NB4 (cell line): ENCODE results near the gene INPP5D.

ENCODE experiments used
- MAX ChIP-seq: IDR thresholded peaks from 2 replicates; pipeline ENCODE4 v1.6.1; 2011; ENCODE audit warnings: low read depth, low read length
- MYC ChIP-seq: IDR thresholded peaks from 2 replicates; pipeline ENCODE4 v1.6.1; 2011; ENCODE audit warnings: low read depth, low read length
- POLR2A ChIP-seq: IDR thresholded peaks from 2 replicates; pipeline ENCODE4 v1.6.1; 2011; ENCODE audit warnings: mild to moderate bottlenecking; ENCODE audit not compliant: insufficient read length; ENCODE audit errors: extremely low read depth
- TF ChIP-seq, protein P1 (sequence below): IDR thresholded peaks from one replicate; pipeline ENCODE4 v1.5.1; 2012; ENCODE audit warnings: low read depth, low read length

GRCh38 chr2:233047667-233048066, 12.5 kb upstream of the INPP5D start:
- TF ChIP-seq, protein P1, sequence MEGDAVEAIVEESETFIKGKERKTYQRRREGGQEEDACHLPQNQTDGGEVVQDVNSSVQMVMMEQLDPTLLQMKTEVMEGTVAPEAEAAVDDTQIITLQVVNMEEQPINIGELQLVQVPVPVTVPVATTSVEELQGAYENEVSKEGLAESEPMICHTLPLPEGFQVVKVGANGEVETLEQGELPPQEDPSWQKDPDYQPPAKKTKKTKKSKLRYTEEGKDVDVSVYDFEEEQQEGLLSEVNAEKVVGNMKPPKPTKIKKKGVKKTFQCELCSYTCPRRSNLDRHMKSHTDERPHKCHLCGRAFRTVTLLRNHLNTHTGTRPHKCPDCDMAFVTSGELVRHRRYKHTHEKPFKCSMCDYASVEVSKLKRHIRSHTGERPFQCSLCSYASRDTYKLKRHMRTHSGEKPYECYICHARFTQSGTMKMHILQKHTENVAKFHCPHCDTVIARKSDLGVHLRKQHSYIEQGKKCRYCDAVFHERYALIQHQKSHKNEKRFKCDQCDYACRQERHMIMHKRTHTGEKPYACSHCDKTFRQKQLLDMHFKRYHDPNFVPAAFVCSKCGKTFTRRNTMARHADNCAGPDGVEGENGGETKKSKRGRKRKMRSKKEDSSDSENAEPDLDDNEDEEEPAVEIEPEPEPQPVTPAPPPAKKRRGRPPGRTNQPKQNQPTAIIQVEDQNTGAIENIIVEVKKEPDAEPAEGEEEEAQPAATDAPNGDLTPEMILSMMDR: no peak
- no peak for TF ChIP-seq POLR2A
- no peak for TF ChIP-seq MYC
- TF ChIP-seq MAX: no peak
